Liver (tissue), 9 donors: ENCODE results near the gene CCL18. TPM values are rescaled to one million over a fixed set of nuclear protein-coding genes. Genes with fewer than 3 reads are reported as not detected.

Experiments used
- DNase-seq: peaks from one replicate; pipeline ENCODE4 v3.0.0-alpha.2; 2017; ENCODE audit warnings: low spot score
- H3K27ac ChIP-seq, 2 donors: one replicate each; pipeline ENCODE4 v1.7.0; 2013; ENCODE audit warnings: inconsistent platforms in 2 of 2, low read length in 2 of 2, control low read depth in 1 of 2, low read depth in 1 of 2, mild to moderate bottlenecking in 1 of 2
- H3K27me3 ChIP-seq, 4 donors: one replicate each; pipeline versions ENCODE4 v1.6.1 to v1.7.0; 2013; ENCODE audit warnings: low read length in 3 of 4, inconsistent platforms in 1 of 4, mild to moderate bottlenecking in 1 of 4, moderate library complexity in 1 of 4; ENCODE audit not compliant: control insufficient read depth in 4 of 4, insufficient read depth in 4 of 4
- H3K36me3 ChIP-seq, 4 donors: one replicate each; pipeline versions ENCODE4 v1.6.1 to v1.7.0; 2013; ENCODE audit warnings: low read length in 3 of 4, mild to moderate bottlenecking in 3 of 4, low read depth in 1 of 4, moderate library complexity in 1 of 4; ENCODE audit not compliant: control insufficient read depth in 4 of 4, insufficient read depth in 3 of 4
- H3K4me1 ChIP-seq, 4 donors: one replicate each; pipeline versions ENCODE4 v1.6.1 to v1.7.0; 2013; ENCODE audit warnings: low read length in 3 of 4, mild to moderate bottlenecking in 3 of 4, moderate library complexity in 1 of 4; ENCODE audit not compliant: control insufficient read depth in 4 of 4, insufficient read depth in 4 of 4
- H3K4me3 ChIP-seq, 3 donors: one replicate each; pipeline versions ENCODE4 v1.6.1 to v1.7.0; 2013; ENCODE audit warnings: low read length in 3 of 3, control low read depth in 1 of 3, low read depth in 1 of 3, mild to moderate bottlenecking in 1 of 3
- H3K9ac ChIP-seq, 2 donors: one replicate each; pipeline ENCODE4 v1.7.0; 2013; ENCODE audit warnings: low read length in 2 of 2, mild to moderate bottlenecking in 2 of 2, moderate library complexity in 2 of 2, control low read depth in 1 of 2, low read depth in 1 of 2
- H3K9me3 ChIP-seq, 4 donors: one replicate each; pipeline versions ENCODE4 v1.6.1 to v1.7.0; 2013; ENCODE audit warnings: low read length in 3 of 4; ENCODE audit not compliant: control insufficient read depth in 4 of 4
- ATF3 ChIP-seq: IDR thresholded peaks from 2 replicates; pipeline ENCODE4 v1.6.1; 2016; ENCODE audit warnings: antibody characterized with exemption
- EGR1 ChIP-seq, 2 donors: IDR thresholded peaks; 2 replicates each; pipeline ENCODE4 v1.6.1; 2016 to 2018; ENCODE audit warnings: antibody characterized with exemption in 2 of 2, low read depth in 2 of 2
- FOXA1 ChIP-seq: IDR thresholded peaks from 2 replicates; pipeline ENCODE4 v1.6.1; 2016; ENCODE audit warnings: antibody characterized with exemption
- FOXA2 ChIP-seq: IDR thresholded peaks from 2 replicates; pipeline ENCODE4 v1.6.1; 2016; ENCODE audit warnings: antibody characterized with exemption
- GABPA ChIP-seq, 2 donors: IDR thresholded peaks in 1 of 2; conservative IDR thresholded peaks in 1 of 2; 2 replicates each; pipeline ENCODE4 v1.6.1; 2016; ENCODE audit warnings: antibody characterized with exemption in 2 of 2, mild to moderate bottlenecking in 1 of 2, moderate library complexity in 1 of 2
- HNF4A ChIP-seq, 2 donors: conservative IDR thresholded peaks; 2 replicates each; pipeline ENCODE4 v1.6.1; 2016; ENCODE audit warnings: antibody characterized with exemption in 2 of 2, mild to moderate bottlenecking in 2 of 2
- HNF4G ChIP-seq: IDR thresholded peaks from 2 replicates; pipeline ENCODE4 v1.6.1; 2016; ENCODE audit warnings: antibody characterized with exemption
- JUND ChIP-seq, 2 donors: IDR thresholded peaks; 2 replicates each; pipeline ENCODE4 v1.6.1; 2016; ENCODE audit warnings: antibody characterized with exemption in 2 of 2
- MAX ChIP-seq: IDR thresholded peaks from 2 replicates; pipeline ENCODE4 v1.6.1; 2016; ENCODE audit warnings: antibody characterized with exemption
- NR2F2 ChIP-seq: IDR thresholded peaks from 2 replicates; pipeline ENCODE4 v1.6.1; 2016; ENCODE audit warnings: antibody characterized with exemption
- RAD21 ChIP-seq, 2 donors: IDR thresholded peaks; 2 replicates each; pipeline ENCODE4 v1.6.1; 2016; ENCODE audit warnings: antibody characterized with exemption in 2 of 2, mild to moderate bottlenecking in 2 of 2
- RXRA ChIP-seq, 2 donors: IDR thresholded peaks; 2 replicates each; pipeline ENCODE4 v1.6.1; 2017 to 2018; ENCODE audit warnings: antibody characterized with exemption in 2 of 2, mild to moderate bottlenecking in 1 of 2
- SP1 ChIP-seq: IDR thresholded peaks from 2 replicates; pipeline ENCODE4 v1.6.1; 2018; ENCODE audit warnings: antibody characterized with exemption, mild to moderate bottlenecking
- TAF1 ChIP-seq: conservative IDR thresholded peaks from 2 replicates; pipeline ENCODE4 v1.6.1; 2016; ENCODE audit warnings: antibody characterized with exemption, mild to moderate bottlenecking
- YY1 ChIP-seq: IDR thresholded peaks from 2 replicates; pipeline ENCODE4 v1.6.1; 2016; ENCODE audit warnings: antibody characterized with exemption, mild to moderate bottlenecking
- ZBTB33 ChIP-seq: IDR thresholded peaks from 2 replicates; pipeline ENCODE4 v1.6.1; 2016; ENCODE audit warnings: antibody characterized with exemption
- WGBS: extraction: QIAGEN DNeasy Blood & Tissue Kit; methylation state at CpG from one replicate; pipeline ENCODE4 v1.1.7; 2013; 5-methylcytosine and 5-hydroxymethylcytosine counted together
- polyA plus RNA-seq, 2 donors: library from polyadenylated mRNA; stranded (reverse) in 1 of 2; unstranded in 1 of 2; fragments of 200-250 nt in 1 of 2; fragments of >200 nt in 1 of 2; fragmentation: Nextera tagmentation in 1 of 2; extraction: Ambion mirVana in 1 of 2; gene quantifications; one replicate each; pipeline versions ENCODE4 v1.2.1 to v1.2.3, GENCODE V29; 2013 to 2015
- total RNA-seq, 2 donors: library from RNA; depleted of rRNA; stranded (reverse); fragments of >200 nt; gene quantifications; one replicate each; pipeline ENCODE4 v1.2.3, GENCODE V29; 2014
- TF ChIP-seq, protein P1 (sequence below): IDR thresholded peaks from 2 replicates; pipeline ENCODE4 v1.6.1; 2016; ENCODE audit warnings: antibody characterized with exemption, mild to moderate bottlenecking
- TF ChIP-seq, protein P2 (sequence below): fragments of 150-350 bp; IDR thresholded peaks from 2 replicates; pipeline ENCODE4 v1.5.1; 2017; ENCODE audit warnings: improper control_type of control experiment, low read depth, low read length; ENCODE audit not compliant: missing input control
- donor health status: healthy.
- donor health status: healthy.
- donor health status: healthy.
- donor health status: healthy.
- donor health status: healthy.

Gene CCL18
- total and polyA plus RNA-seq, 4 donors = 0.22 to 0.92 (median 0.76) TPM; not detected in 1

- no peak for DNase-seq
- 77% methylated on average over 4 of the region's 4 CpGs for WGBS
- no peak overlapping the region for H3K9ac ChIP-seq
- H3K4me3 ChIP-seq = no peak overlapping the region
- H3K27ac ChIP-seq = no peak overlapping the region
- H3K36me3 ChIP-seq = no peaks in the 10 kb centered on the region
- TF ChIP-seq MAX = no peak
- H3K27me3 ChIP-seq = no peaks in the 10 kb centered on the region
- H3K9me3 ChIP-seq = no peaks in the 10 kb centered on the region
- H3K4me1 ChIP-seq = no peaks in the 10 kb centered on the region
These were observed 36.3 kb upstream of the CCL18 start for GRCh38 chr17:36027761-36028160.

DNA sequence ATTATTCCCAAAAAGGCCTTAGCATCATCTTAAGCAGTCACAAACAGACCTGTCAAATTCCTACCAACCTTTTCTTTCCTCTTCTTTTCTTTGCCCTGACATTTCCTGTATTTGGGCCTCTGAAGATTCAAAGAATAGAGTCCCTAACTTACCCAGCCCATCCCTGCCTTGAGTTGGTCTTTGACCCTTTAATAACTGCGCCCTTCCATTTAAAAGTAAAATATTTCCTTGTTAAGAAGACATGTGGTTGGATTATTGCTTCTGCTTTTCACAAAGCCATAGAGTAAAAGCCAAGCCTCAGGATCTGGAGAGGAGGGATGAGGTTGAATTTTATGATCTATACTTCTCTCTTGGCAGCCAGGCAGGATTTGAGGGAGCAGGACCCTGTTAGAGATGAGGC is 33.1 kb upstream of the CCL18 start:
- WGBS = 89% methylated on average over 1 of the region's 1 CpG
- TF ChIP-seq RXRA (IDR thresholded peaks at IDR 0.05) = no peak
- no peak for TF ChIP-seq TAF1
- TF ChIP-seq NR2F2 = no peak
- no peak for TF ChIP-seq RAD21 (IDR thresholded peaks at IDR 0.05)
- no peak for TF ChIP-seq ZBTB33
- TF ChIP-seq YY1 = no peak
- TF ChIP-seq, protein P1, sequence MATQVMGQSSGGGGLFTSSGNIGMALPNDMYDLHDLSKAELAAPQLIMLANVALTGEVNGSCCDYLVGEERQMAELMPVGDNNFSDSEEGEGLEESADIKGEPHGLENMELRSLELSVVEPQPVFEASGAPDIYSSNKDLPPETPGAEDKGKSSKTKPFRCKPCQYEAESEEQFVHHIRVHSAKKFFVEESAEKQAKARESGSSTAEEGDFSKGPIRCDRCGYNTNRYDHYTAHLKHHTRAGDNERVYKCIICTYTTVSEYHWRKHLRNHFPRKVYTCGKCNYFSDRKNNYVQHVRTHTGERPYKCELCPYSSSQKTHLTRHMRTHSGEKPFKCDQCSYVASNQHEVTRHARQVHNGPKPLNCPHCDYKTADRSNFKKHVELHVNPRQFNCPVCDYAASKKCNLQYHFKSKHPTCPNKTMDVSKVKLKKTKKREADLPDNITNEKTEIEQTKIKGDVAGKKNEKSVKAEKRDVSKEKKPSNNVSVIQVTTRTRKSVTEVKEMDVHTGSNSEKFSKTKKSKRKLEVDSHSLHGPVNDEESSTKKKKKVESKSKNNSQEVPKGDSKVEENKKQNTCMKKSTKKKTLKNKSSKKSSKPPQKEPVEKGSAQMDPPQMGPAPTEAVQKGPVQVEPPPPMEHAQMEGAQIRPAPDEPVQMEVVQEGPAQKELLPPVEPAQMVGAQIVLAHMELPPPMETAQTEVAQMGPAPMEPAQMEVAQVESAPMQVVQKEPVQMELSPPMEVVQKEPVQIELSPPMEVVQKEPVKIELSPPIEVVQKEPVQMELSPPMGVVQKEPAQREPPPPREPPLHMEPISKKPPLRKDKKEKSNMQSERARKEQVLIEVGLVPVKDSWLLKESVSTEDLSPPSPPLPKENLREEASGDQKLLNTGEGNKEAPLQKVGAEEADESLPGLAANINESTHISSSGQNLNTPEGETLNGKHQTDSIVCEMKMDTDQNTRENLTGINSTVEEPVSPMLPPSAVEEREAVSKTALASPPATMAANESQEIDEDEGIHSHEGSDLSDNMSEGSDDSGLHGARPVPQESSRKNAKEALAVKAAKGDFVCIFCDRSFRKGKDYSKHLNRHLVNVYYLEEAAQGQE = no peak
- TF ChIP-seq SP1 = no peak
- TF ChIP-seq HNF4A (conservative IDR thresholded peaks at IDR 0.05) = no peak
- TF ChIP-seq, protein P2, sequence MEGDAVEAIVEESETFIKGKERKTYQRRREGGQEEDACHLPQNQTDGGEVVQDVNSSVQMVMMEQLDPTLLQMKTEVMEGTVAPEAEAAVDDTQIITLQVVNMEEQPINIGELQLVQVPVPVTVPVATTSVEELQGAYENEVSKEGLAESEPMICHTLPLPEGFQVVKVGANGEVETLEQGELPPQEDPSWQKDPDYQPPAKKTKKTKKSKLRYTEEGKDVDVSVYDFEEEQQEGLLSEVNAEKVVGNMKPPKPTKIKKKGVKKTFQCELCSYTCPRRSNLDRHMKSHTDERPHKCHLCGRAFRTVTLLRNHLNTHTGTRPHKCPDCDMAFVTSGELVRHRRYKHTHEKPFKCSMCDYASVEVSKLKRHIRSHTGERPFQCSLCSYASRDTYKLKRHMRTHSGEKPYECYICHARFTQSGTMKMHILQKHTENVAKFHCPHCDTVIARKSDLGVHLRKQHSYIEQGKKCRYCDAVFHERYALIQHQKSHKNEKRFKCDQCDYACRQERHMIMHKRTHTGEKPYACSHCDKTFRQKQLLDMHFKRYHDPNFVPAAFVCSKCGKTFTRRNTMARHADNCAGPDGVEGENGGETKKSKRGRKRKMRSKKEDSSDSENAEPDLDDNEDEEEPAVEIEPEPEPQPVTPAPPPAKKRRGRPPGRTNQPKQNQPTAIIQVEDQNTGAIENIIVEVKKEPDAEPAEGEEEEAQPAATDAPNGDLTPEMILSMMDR = no peak
- no peak for TF ChIP-seq JUND (IDR thresholded peaks at IDR 0.05)
- TF ChIP-seq EGR1 (IDR thresholded peaks at IDR 0.05; ENCODE audit: low read depth in 2 of 2) = no peak
- TF ChIP-seq FOXA2 = no peak
- no peak for TF ChIP-seq HNF4G
- no peak for TF ChIP-seq GABPA (IDR thresholded peaks at IDR 0.05 in 1 of 2, conservative IDR thresholded peaks at IDR 0.05 in 1 of 2)
- no peak for TF ChIP-seq ATF3
- TF ChIP-seq FOXA1 = no peak
- Histone ChIP-seq H3K36me3 (no peaks in the 10 kb centered on the region), H3K9ac (no peak overlapping the region), H3K4me3 (no peak overlapping the region), H3K4me1 (no peaks in the 10 kb centered on the region), H3K9me3 (no peaks in the 10 kb centered on the region), H3K27ac (no peak overlapping the region), H3K27me3 (no peaks in the 10 kb centered on the region)
- DNase-seq = no peak
